ENCODE results near the gene ATRNL1. TPM values are rescaled to one million over a fixed set of nuclear protein-coding genes. Genes with fewer than 3 reads are reported as not detected.

The ATRNL1 gene
- total and polyA plus RNA-seq, 2 of the 8 experiments (the other 6 are each of a cell fraction or from before 2014, with no cell fraction given), result 5.1 to 17.6 TPM

- Histone ChIP-seq H3K27ac (ENCODE audit: low read depth, low read length) (no peak overlapping the region), H4K5ac (ENCODE audit: insufficient read length, low read depth, low read length) (no peak overlapping the region), H3K18ac (ENCODE audit: extremely low read depth, low read length) (no peak overlapping the region), H3K23ac (ENCODE audit: insufficient read length) (no peak overlapping the region), H3K79me1 (ENCODE audit: low read depth, low read length) (no peaks in the 10 kb centered on the region), H2BK20ac (ENCODE audit: low read length) (no peak overlapping the region), H2AK5ac (ENCODE audit: low read depth, low read length) (no peak overlapping the region), H3K36me3 (ENCODE audit: control insufficient read depth in 2 of 4, insufficient read depth in 4 of 4, low read length in 3 of 4) (0 out of 8 replicates have a peak, but pooled peaks cover 0 to 3% (median 0%) of the 10 kb centered on the region in 4 experiments), H4K20me1 (replicated peaks in 1 of 2; ENCODE audit: control insufficient read depth in 1 of 2, insufficient read depth in 2 of 2, low read length in 2 of 2) (no peaks in the 10 kb centered on the region), H3K23me2 (ENCODE audit: low read depth, low read length) (no peaks in the 10 kb centered on the region), H4K8ac (ENCODE audit: extremely low read depth, insufficient read depth, low read length) (no peak overlapping the region), H2AFZ (ENCODE audit: low read length) (no peak overlapping the region), H3K4ac (replicated peaks; ENCODE audit: insufficient read length, low read depth, low read length) (no peak overlapping the region), H3K4me2 (ENCODE audit: insufficient read depth in 1 of 2, low read depth in 2 of 2, low read length in 2 of 2) (no peak overlapping the region), H3K27me3 (replicated peaks in 1 of 4; ENCODE audit: control insufficient read depth in 3 of 4, extremely low read depth in 1 of 4, insufficient read depth in 3 of 4, low read length in 3 of 4) (no peaks in the 10 kb centered on the region), H3K56ac (replicated peaks; ENCODE audit: insufficient read length, low read depth, low read length) (no peak overlapping the region), H2BK5ac (ENCODE audit: low read depth, low read length) (no peak overlapping the region), H2BK120ac (replicated peaks; ENCODE audit: low read depth, low read length) (no peak overlapping the region), H2BK12ac (ENCODE audit: low read depth, low read length) (no peak overlapping the region), H3K9ac (replicated peaks in 1 of 4; ENCODE audit: extremely low read depth in 1 of 4, low read depth in 3 of 4, low read length in 3 of 4) (no peak overlapping the region), H3K79me2 (ENCODE audit: control insufficient read depth in 1 of 2, insufficient read depth in 2 of 2, low read length in 2 of 2) (no peaks in the 10 kb centered on the region), H2BK15ac (ENCODE audit: low read length) (no peak overlapping the region), H3K4me1 (replicated peaks in 1 of 4; ENCODE audit: control insufficient read depth in 3 of 4, insufficient read depth in 4 of 4, low read length in 3 of 4) (no peaks in the 10 kb centered on the region), H3K14ac (ENCODE audit: insufficient read length) (no peak overlapping the region), H3K9me3 (ENCODE audit: insufficient read depth in 2 of 2, low read depth in 1 of 2, low read length in 1 of 2) (peaks cover 9 to 16% of the 10 kb centered on the region in 2 experiments; a peak in 3 of 4 replicates), H4K91ac (replicated peaks; ENCODE audit: insufficient read length, low read length) (no peak overlapping the region), H3K4me3 (ENCODE audit: extremely low read depth in 1 of 4, insufficient read depth in 2 of 4, low read depth in 3 of 4, low read length in 4 of 4) (no peak overlapping the region)
- DNase-seq (ENCODE audit: low read depth in 1 of 2, low spot score in 2 of 2) (no peak), FAIRE-seq (no peak)
- POLR2A ChIA-PET (ENCODE audit: partially characterized antibody), result no interaction called here
- CTCF ChIA-PET (ENCODE audit: partially characterized antibody), result interaction anchor here (0.9 to 2.0 kb wide), 2 partner anchors 149 to 315 kb away, joined by 4 to 5 read pairs; partner anchors contain the start of gene FHIP2A
- no peak for TF ChIP-seq SP2 (IDR thresholded peaks at IDR 0.05; ENCODE audit: low read length)
- no peak for TF ChIP-seq CHD2 (IDR thresholded peaks at IDR 0.05; ENCODE audit: low read length)
- TF ChIP-seq PHF8 (conservative IDR thresholded peaks at IDR 0.05; ENCODE audit: low read depth, low read length), result no peak
Measured at GRCh38 chr10:115136616-115137015, 43.5 kb downstream of the ATRNL1 start.

Data from H1 (cell line).